ACC112 (cell line): ENCODE data around the gene ELK3.

Experiments used
- H2AFZ ChIP-seq: fragments of 200-600 bp; sonication (generic); one replicate; pipeline ENCODE4 v1.6.0; 2017; ENCODE audit warnings: antibody characterized with exemption, low read length; ENCODE audit not compliant: unreplicated experiment
- H3K27ac ChIP-seq: fragments of 200-600 bp; sonication (generic); 2 replicates; pipeline ENCODE4 v1.5.1; 2014; ENCODE audit warnings: low read depth, mild to moderate bottlenecking, antibody characterized with exemption, low read length, moderate library complexity
- H3K27me3 ChIP-seq: fragments of 200-600 bp; sonication (generic); 2 replicates; pipeline ENCODE4 v1.6.1; 2014; ENCODE audit warnings: mild to moderate bottlenecking, antibody characterized with exemption, low read length, moderate library complexity, mixed read lengths; ENCODE audit not compliant: insufficient read depth
- H3K36me3 ChIP-seq: fragments of 200-600 bp; sonication (generic); 2 replicates; pipeline ENCODE4 v1.6.1; 2016; ENCODE audit warnings: mild to moderate bottlenecking, antibody characterized with exemption, low read length, moderate library complexity, mixed read lengths; ENCODE audit not compliant: insufficient read depth
- H3K4me1 ChIP-seq: fragments of 200-600 bp; sonication (generic); one replicate; pipeline ENCODE4 v1.6.1; 2016; ENCODE audit warnings: low read length, mixed read lengths; ENCODE audit not compliant: insufficient read depth, unreplicated experiment, control insufficient read depth
- H3K4me3 ChIP-seq: fragments of 200-600 bp; sonication (generic); 2 replicates; pipeline ENCODE4 v1.5.1; 2014; ENCODE audit warnings: mild to moderate bottlenecking, low read depth, low read length
- H3K79me2 ChIP-seq: fragments of 200-600 bp; sonication (generic); one replicate; pipeline ENCODE4 v1.6.0; 2016; ENCODE audit warnings: low read length; ENCODE audit not compliant: control insufficient read depth, unreplicated experiment, insufficient read depth

ELK3 gene

DNA sequence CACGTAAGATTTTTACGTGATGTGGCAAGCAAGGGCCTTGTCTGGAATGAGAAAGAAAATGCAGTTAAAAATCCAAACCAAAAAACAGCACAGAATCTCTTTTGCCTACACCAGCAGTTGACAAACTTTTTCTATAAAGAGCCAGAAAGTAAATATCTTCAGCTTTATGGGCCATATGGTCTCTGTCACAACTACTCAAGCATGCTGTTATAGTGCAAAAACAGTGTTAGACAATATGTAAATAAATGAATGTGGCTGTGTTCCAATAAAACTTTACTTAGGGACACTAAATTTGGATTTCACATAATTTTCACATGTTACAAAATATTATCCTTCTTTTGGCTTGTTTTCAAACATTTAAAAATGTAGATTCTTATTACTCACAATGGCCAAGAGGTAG lies 6.2 kb upstream of the ELK3 start:
- Histone ChIP-seq H3K27ac (no peak overlapping the region), H3K4me1 (peaks cover under 1% of the 10 kb centered on the region), H3K27me3 (no peaks in the 10 kb centered on the region), H3K79me2 (no peaks in the 10 kb centered on the region), H3K36me3 (no peaks in the 10 kb centered on the region), H3K4me3 (no peak overlapping the region), H2AFZ (no peak overlapping the region)

GRCh38 chr12:96189781-96190180 lies 4.4 kb upstream of the ELK3 start:
- H3K4me1 ChIP-seq: no peaks in the 10 kb centered on the region
- no peaks in the 10 kb centered on the region for H3K36me3 ChIP-seq
- H3K27ac ChIP-seq: no peak overlapping the region

DNA sequence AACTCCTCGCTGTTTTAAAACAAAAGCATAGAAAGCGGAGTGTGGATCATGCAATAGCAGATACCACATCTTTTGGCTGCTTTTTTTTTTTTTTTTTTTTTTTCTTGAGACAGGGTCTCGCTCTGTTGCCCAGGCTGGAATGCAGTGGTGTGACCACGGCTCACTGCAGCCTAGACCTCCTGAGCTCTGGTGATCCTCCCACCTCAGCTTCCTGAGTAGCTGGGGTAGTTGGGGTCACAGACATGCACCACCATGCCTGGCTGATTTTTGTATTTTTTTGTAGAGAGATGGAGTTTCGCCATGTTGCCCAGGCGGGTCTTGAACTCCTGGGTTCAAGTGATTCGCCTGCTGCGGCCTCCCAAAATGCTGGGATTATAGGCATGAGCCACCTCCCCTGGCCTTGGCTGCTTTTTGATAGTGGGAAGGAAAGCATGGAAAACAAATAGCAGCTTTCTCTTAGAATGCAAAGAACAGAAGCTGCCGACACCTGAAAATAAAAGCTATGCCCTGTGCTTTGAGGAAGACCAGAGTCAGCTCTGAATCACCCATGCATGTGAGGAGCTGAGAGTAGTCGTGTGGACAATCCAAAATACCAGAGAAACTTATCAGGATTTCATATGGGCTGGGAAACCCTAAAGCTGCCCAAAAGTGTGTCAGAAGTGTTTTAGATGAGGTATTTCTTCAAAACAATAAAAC lies 3.6 kb upstream of the ELK3 start:
- Histone ChIP-seq H3K36me3 (no peaks in the 10 kb centered on the region), H3K27ac (no peak overlapping the region), H3K27me3 (no peaks in the 10 kb centered on the region), H3K4me1 (no peaks in the 10 kb centered on the region), H3K4me3 (no peak overlapping the region), H2AFZ (no peak overlapping the region), H3K79me2 (peaks cover 11% of the 10 kb centered on the region)

More at GRCh38 chr12:96189781-96190180, 4.4 kb upstream of the ELK3 start:
- no peak overlapping the region for H2AFZ ChIP-seq
- H3K27me3 ChIP-seq: no peaks in the 10 kb centered on the region
- peaks cover 4% of the 10 kb centered on the region for H3K79me2 ChIP-seq
- H3K4me3 ChIP-seq: no peak overlapping the region

DNA sequence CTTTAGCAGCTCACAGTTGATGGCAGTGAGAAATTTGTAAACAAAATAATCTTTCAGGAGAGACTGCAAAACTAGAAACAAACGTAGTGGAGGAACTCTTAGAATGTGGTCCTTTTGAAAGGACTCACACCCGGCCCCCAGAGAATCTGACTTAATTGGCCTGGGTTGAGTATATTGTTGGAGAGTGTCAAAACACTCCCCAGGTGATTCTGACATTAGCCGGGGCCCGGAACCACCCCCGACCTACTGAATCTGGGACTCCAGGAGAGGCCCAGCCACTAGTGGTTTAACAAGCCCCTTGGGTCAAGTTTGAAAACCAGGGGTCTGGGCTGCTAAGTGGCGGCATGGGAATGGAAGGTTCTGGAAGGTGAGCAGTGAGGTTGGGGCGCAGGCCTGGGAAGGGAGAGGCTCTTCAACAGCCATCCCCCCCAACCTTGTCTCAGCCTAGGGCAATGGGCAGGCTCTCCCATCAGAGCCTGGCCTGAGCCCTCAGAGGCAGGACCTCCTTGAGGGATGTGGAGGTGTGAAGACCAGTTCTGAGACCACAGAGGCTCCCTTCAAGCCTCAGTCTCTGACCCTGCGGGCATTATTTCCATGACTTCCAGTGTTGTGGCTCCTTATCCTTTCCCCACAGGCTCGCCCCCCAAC lies 1.1 kb upstream of the ELK3 start:
- no peaks in the 10 kb centered on the region for H3K36me3 ChIP-seq
- H3K27me3 ChIP-seq: no peaks in the 10 kb centered on the region
- H3K4me3 ChIP-seq: no peak overlapping the region
- H3K27ac ChIP-seq: no peak overlapping the region
- peaks cover 7% of the 10 kb centered on the region for H3K4me1 ChIP-seq
- no peak overlapping the region for H2AFZ ChIP-seq
- peaks cover 28% of the 10 kb centered on the region for H3K79me2 ChIP-seq

DNA sequence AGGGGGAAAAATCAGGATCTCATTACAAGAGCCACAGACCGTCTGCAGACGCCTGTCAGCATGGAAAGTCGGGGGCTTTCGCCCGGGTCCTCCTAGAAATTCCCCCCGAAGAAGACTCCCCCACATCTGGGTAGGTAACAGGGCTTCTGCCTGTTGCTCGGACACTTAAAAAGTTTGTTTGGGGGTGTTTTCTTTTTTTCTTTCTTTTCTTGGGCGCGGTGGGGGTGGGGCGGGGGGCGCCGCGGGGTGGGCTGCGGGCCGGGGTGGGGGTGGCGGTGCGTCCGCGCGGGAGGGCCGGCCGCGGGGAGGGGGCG lies 358 bp downstream of the ELK3 start:
- Histone ChIP-seq H3K79me2 (peaks cover 40% of the 10 kb centered on the region), H3K27ac (peak overlapping the region; percentile 79), H2AFZ (no peak overlapping the region)

DNA sequence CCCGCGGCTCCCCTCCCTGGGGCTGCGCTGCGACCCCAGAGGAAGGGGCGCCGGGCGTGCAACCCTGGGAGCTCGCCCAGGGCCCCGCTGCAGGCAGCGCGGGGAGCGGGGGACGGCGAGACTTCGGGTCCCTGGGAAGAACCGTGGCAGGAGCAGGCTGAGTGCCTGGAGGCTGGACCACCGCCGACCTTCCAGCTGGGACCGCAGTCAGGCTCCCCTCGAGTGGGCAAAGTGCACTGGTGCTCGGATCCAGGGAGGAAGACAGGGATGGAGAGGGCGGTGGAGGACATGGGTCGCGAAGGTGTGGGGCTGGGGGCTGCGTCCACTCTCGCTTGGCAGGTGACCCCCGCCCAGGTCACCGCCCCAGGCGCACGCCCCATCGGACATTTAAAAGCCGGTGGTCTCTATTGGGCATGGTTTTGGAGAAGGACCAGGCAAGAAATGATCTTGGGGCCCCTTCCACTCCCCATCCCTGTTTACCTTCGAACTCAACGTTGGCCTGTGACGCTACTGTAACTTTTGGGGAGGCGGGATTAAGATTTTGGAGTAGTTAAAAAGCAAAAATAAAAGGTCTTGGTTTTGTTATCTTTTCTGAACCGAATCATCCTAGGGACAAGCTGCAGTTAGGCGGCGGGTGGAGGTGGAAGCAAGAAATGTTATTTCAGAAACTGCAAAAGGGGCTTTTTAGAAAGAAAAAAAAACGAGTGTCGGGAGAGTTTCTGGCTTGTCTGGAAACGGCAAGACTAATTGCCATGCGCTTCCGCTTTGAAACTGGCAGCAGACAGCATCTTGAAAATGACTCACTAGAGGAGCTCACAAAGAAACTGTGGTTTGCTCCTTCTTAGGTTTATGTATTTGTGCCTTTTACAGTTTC lies 1.0 kb downstream of the ELK3 start:
- peak overlapping the region; percentile 97 for H3K4me3 ChIP-seq
- peaks cover 25% of the 10 kb centered on the region for H3K4me1 ChIP-seq
- H3K27ac ChIP-seq: peak overlapping the region; percentile 96
- H3K36me3 ChIP-seq: no peaks in the 10 kb centered on the region
- H2AFZ ChIP-seq: peak overlapping the region; percentile 16
- peaks cover 46% of the 10 kb centered on the region for H3K79me2 ChIP-seq
- no peaks in the 10 kb centered on the region for H3K27me3 ChIP-seq

More for the DNA sequence above, 358 bp downstream of the ELK3 start:
- Histone ChIP-seq H3K4me3 (peak overlapping the region; percentile 97), H3K36me3 (no peaks in the 10 kb centered on the region), H3K4me1 (peaks cover 18% of the 10 kb centered on the region), H3K27me3 (no peaks in the 10 kb centered on the region)

DNA sequence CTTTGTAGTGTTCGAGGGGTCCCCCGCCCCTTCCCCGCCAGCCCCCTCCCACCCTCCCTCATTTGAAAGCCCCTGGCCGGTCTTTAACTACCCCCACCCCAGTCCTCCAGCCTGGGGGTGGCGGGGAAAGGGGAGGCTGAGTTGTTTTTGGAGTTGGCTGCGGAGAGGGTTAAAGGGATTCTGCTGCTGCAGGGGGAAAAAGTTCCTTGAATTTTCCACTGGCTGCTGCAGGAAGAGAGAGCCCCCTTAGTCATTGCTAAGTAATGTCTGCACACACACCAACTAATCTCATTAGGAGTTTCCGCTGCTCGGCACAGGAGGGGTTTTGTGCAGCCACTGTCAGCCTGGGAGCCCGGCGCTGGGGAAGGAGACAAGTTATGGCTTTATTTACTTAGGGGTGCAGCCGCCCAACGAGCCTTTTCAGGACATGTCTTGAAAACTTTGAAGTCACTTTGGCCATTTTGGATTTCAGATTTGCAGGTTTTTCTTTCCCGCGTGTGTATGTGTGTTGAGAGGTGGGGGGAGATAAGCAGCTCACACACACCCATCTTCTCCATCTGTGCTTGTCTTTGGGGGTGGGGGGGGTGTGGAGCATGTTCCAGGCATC lies 1.8 kb downstream of the ELK3 start:
- peak overlapping the region; percentile 97 for H3K4me3 ChIP-seq
- no peaks in the 10 kb centered on the region for H3K27me3 ChIP-seq
- H3K36me3 ChIP-seq: no peaks in the 10 kb centered on the region
- H3K79me2 ChIP-seq: peaks cover 54% of the 10 kb centered on the region
- peaks cover 32% of the 10 kb centered on the region for H3K4me1 ChIP-seq
- peak overlapping the region; percentile 96 for H3K27ac ChIP-seq
- no peak overlapping the region for H2AFZ ChIP-seq

- peaks cover 40% of the 10 kb centered on the region for H3K4me1 ChIP-seq
- no peaks in the 10 kb centered on the region for H3K27me3 ChIP-seq
- no peak overlapping the region for H2AFZ ChIP-seq
- H3K79me2 ChIP-seq: peaks cover 62% of the 10 kb centered on the region
- peak overlapping the region; percentile 97 for H3K4me3 ChIP-seq
- no peaks in the 10 kb centered on the region for H3K36me3 ChIP-seq
- H3K27ac ChIP-seq: peak overlapping the region; percentile 96
Measured at GRCh38 chr12:96196781-96197180, 2.6 kb downstream of the ELK3 start.

DNA sequence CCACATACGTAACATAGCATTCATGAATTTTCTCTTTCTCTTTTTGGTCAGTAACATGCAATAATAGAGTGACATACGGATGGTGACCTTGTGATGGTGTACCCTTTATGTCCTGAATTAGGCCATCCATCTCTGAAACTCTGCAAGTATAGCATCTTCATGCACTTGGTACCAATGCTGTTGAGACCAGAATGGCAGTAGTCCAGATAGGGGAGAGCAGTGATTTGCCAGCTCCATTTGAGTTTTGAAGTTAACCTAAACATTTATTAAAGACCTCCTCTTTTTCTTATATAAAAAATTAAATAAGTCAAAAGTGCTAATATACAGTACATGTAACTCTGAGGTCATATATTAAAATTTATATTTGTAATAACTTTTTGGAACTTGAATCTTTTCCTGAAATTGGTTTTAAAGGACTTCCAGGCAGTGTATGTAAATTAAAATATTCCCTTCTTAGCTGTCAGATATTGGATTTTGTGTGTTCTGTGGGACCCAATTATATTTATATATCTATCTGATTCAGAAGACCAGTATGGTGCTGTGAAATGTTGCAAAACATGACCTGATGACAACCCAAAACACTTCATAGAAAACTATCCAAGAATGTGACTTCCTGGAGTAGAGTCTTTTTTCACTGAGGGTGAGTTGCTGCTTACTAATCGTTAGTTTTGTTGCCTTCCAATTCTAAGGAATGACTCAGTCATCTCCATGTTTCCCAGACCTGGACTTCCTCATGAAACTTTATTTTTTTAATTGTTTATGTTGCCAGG lies 3.5 kb downstream of the ELK3 start:
- no peaks in the 10 kb centered on the region for H3K36me3 ChIP-seq
- no peak overlapping the region for H2AFZ ChIP-seq
- H3K4me3 ChIP-seq: peak overlapping the region; percentile 97
- H3K79me2 ChIP-seq: peaks cover 71% of the 10 kb centered on the region
- peak overlapping the region; percentile 96 for H3K27ac ChIP-seq
- peaks cover 44% of the 10 kb centered on the region for H3K4me1 ChIP-seq
- no peaks in the 10 kb centered on the region for H3K27me3 ChIP-seq

- H3K4me3 ChIP-seq: peak overlapping the region; percentile 59
- peaks cover 84% of the 10 kb centered on the region for H3K79me2 ChIP-seq
- H3K4me1 ChIP-seq: peaks cover 44% of the 10 kb centered on the region
- H3K27me3 ChIP-seq: no peaks in the 10 kb centered on the region
- H2AFZ ChIP-seq: no peak overlapping the region
- H3K36me3 ChIP-seq: peaks cover 6% of the 10 kb centered on the region
- H3K27ac ChIP-seq: peak overlapping the region; percentile 96
Measured at GRCh38 chr12:96198965-96199364, 4.8 kb downstream of the ELK3 start.
